ACC112 (cell line): ENCODE data around the gene HIVEP3.

ENCODE experiments used
- H2AFZ ChIP-seq: fragments of 200-600 bp; sonication (generic); one replicate; pipeline ENCODE4 v1.6.0; 2017; ENCODE audit warnings: antibody characterized with exemption, low read length; ENCODE audit not compliant: unreplicated experiment
- H3K27ac ChIP-seq: fragments of 200-600 bp; sonication (generic); 2 replicates; pipeline ENCODE4 v1.5.1; 2014; ENCODE audit warnings: low read depth, mild to moderate bottlenecking, antibody characterized with exemption, low read length, moderate library complexity
- H3K27me3 ChIP-seq: fragments of 200-600 bp; sonication (generic); 2 replicates; pipeline ENCODE4 v1.6.1; 2014; ENCODE audit warnings: mild to moderate bottlenecking, antibody characterized with exemption, low read length, moderate library complexity, mixed read lengths; ENCODE audit not compliant: insufficient read depth
- H3K36me3 ChIP-seq: fragments of 200-600 bp; sonication (generic); 2 replicates; pipeline ENCODE4 v1.6.1; 2016; ENCODE audit warnings: mild to moderate bottlenecking, antibody characterized with exemption, low read length, moderate library complexity, mixed read lengths; ENCODE audit not compliant: insufficient read depth
- H3K4me1 ChIP-seq: fragments of 200-600 bp; sonication (generic); one replicate; pipeline ENCODE4 v1.6.1; 2016; ENCODE audit warnings: low read length, mixed read lengths; ENCODE audit not compliant: insufficient read depth, unreplicated experiment, control insufficient read depth
- H3K4me3 ChIP-seq: fragments of 200-600 bp; sonication (generic); 2 replicates; pipeline ENCODE4 v1.5.1; 2014; ENCODE audit warnings: mild to moderate bottlenecking, low read depth, low read length
- H3K79me2 ChIP-seq: fragments of 200-600 bp; sonication (generic); one replicate; pipeline ENCODE4 v1.6.0; 2016; ENCODE audit warnings: low read length; ENCODE audit not compliant: control insufficient read depth, unreplicated experiment, insufficient read depth

The HIVEP3 gene

GRCh38 chr1:41913014-41913413, 5.7 kb downstream of the HIVEP3 start:
- Histone ChIP-seq H3K79me2 (no peaks in the 10 kb centered on the region), H2AFZ (no peak overlapping the region), H3K27ac (no peak overlapping the region), H3K4me1 (peaks cover 17% of the 10 kb centered on the region), H3K36me3 (no peaks in the 10 kb centered on the region), H3K4me3 (no peak overlapping the region), H3K27me3 (no peaks in the 10 kb centered on the region)

GRCh38 chr1:41908288-41908895, 10.3 kb downstream of the HIVEP3 start:
- Histone ChIP-seq H3K27ac (no peak overlapping the region), H2AFZ (no peak overlapping the region), H3K27me3 (no peaks in the 10 kb centered on the region), H3K4me3 (no peak overlapping the region), H3K36me3 (no peaks in the 10 kb centered on the region), H3K79me2 (no peaks in the 10 kb centered on the region), H3K4me1 (no peaks in the 10 kb centered on the region)

GRCh38 chr1:41907446-41907845, 11.3 kb downstream of the HIVEP3 start:
- H3K27ac ChIP-seq, result no peak overlapping the region
- H3K79me2 ChIP-seq, result no peaks in the 10 kb centered on the region
- no peaks in the 10 kb centered on the region for H3K36me3 ChIP-seq
- no peaks in the 10 kb centered on the region for H3K27me3 ChIP-seq
- peaks cover 5% of the 10 kb centered on the region for H3K4me1 ChIP-seq
- H3K4me3 ChIP-seq, result no peak overlapping the region
- H2AFZ ChIP-seq, result no peak overlapping the region

- no peaks in the 10 kb centered on the region for H3K79me2 ChIP-seq
Measured at GRCh38 chr1:41906943-41907342, 11.8 kb downstream of the HIVEP3 start.

GRCh38 chr1:41905093-41905675, 13.5 kb downstream of the HIVEP3 start:
- Histone ChIP-seq H3K4me3 (no peak overlapping the region), H3K4me1 (peaks cover 27% of the 10 kb centered on the region), H3K27me3 (no peaks in the 10 kb centered on the region), H3K27ac (no peak overlapping the region), H3K79me2 (peaks cover 2% of the 10 kb centered on the region), H3K36me3 (no peaks in the 10 kb centered on the region), H2AFZ (no peak overlapping the region)

More at GRCh38 chr1:41906943-41907342, 11.8 kb downstream of the HIVEP3 start:
- H3K27ac ChIP-seq, result no peak overlapping the region
- H3K36me3 ChIP-seq, result no peaks in the 10 kb centered on the region
- H3K4me3 ChIP-seq, result no peak overlapping the region
- H3K27me3 ChIP-seq, result no peaks in the 10 kb centered on the region
- no peak overlapping the region for H2AFZ ChIP-seq
- peaks cover 10% of the 10 kb centered on the region for H3K4me1 ChIP-seq

- H3K79me2 ChIP-seq, result peaks cover 2% of the 10 kb centered on the region
- H3K27me3 ChIP-seq, result no peaks in the 10 kb centered on the region
- no peak overlapping the region for H3K4me3 ChIP-seq
- no peak overlapping the region; the same call in 1 of the 2 replicates for H3K27ac ChIP-seq
- no peak overlapping the region for H2AFZ ChIP-seq
- H3K36me3 ChIP-seq, result no peaks in the 10 kb centered on the region
- H3K4me1 ChIP-seq, result peaks cover 37% of the 10 kb centered on the region
Measured at GRCh38 chr1:41902664-41903063, 16.1 kb downstream of the HIVEP3 start.

- Histone ChIP-seq H3K27ac (peak overlapping the region; percentile 59), H3K79me2 (peaks cover 2% of the 10 kb centered on the region), H2AFZ (no peak overlapping the region), H3K4me1 (peaks cover 37% of the 10 kb centered on the region), H3K36me3 (no peaks in the 10 kb centered on the region), H3K27me3 (no peaks in the 10 kb centered on the region), H3K4me3 (peak overlapping the region; percentile 22; the same call in 1 of the 2 replicates)
Measured at GRCh38 chr1:41902159-41902577, 16.6 kb downstream of the HIVEP3 start.

GRCh38 chr1:41901551-41901950, 17.2 kb downstream of the HIVEP3 start:
- Histone ChIP-seq H2AFZ (no peak overlapping the region), H3K4me3 (peak overlapping the region; percentile 22; the same call in 1 of the 2 replicates), H3K27me3 (no peaks in the 10 kb centered on the region), H3K79me2 (peaks cover 2% of the 10 kb centered on the region), H3K4me1 (peaks cover 37% of the 10 kb centered on the region), H3K36me3 (no peaks in the 10 kb centered on the region), H3K27ac (peak overlapping the region; percentile 59)

GRCh38 chr1:41900603-41901444, 17.9 kb downstream of the HIVEP3 start:
- no peaks in the 10 kb centered on the region for H3K27me3 ChIP-seq
- peaks cover 37% of the 10 kb centered on the region for H3K4me1 ChIP-seq
- no peaks in the 10 kb centered on the region for H3K36me3 ChIP-seq
- peaks cover 2% of the 10 kb centered on the region for H3K79me2 ChIP-seq
- H2AFZ ChIP-seq, result no peak overlapping the region
- peak overlapping the region; percentile 11; the same call in 1 of the 2 replicates for H3K4me3 ChIP-seq
- peak overlapping the region; percentile 35; the same call in 1 of the 2 replicates for H3K27ac ChIP-seq

- Histone ChIP-seq H3K4me1 (peaks cover 40% of the 10 kb centered on the region), H3K4me3 (no peak overlapping the region), H3K36me3 (no peaks in the 10 kb centered on the region), H3K79me2 (peaks cover 2% of the 10 kb centered on the region), H2AFZ (no peak overlapping the region), H3K27me3 (no peaks in the 10 kb centered on the region), H3K27ac (no peak overlapping the region)
Measured at GRCh38 chr1:41898191-41898713, 20.5 kb downstream of the HIVEP3 start.
